ENCODE measurements around the gene TTBK1.

Gene TTBK1

DNA sequence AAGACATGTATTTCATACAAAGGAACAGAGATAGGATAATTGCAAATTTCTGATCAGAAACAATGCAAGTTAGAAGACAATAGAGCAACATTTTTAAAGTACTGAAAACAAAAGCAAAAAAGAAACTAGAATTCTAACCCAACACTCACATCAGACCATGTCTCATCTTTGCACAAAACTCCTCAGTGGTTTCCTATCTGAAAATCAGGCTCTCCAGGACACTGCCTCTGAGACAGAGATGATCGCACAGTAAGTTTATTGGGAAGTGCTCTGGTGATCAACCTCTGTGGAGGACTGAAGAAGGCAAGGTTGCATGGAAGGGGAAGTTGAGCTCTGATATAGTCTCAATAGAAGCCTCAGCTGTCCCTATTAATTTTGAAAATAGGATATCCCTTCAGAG, 2.3 kb upstream of the TTBK1 start:
- no peaks in the 10 kb centered on the region for H3K4me1 ChIP-seq (ENCODE audit: control insufficient read depth in 2 of 2, insufficient read depth in 2 of 2, low read length in 2 of 2)
- no peaks in the 10 kb centered on the region for H3K36me3 ChIP-seq (ENCODE audit: control insufficient read depth in 2 of 2, insufficient read depth in 2 of 2, low read length in 2 of 2)
- no peak overlapping the region for H3K4me3 ChIP-seq (ENCODE audit: low read length in 2 of 2)
- H3K27me3 ChIP-seq (ENCODE audit: control insufficient read depth in 2 of 2, insufficient read depth in 2 of 2, low read length in 2 of 2) = peaks cover 28 to 41% of the 10 kb centered on the region in 2 donors
- no peaks in the 10 kb centered on the region for H3K9me3 ChIP-seq (ENCODE audit: control insufficient read depth in 2 of 2, low read length in 2 of 2)
- no peak overlapping the region for H3K9ac ChIP-seq (ENCODE audit: low read depth in 1 of 2, low read length in 2 of 2)
- H3K27ac ChIP-seq (ENCODE audit: low read depth in 2 of 2, low read length in 2 of 2) = no peak overlapping the region

- H3K27me3 ChIP-seq (ENCODE audit: control insufficient read depth in 2 of 2, insufficient read depth in 2 of 2, low read length in 2 of 2) = peaks cover 28 to 42% of the 10 kb centered on the region in 2 donors
- H3K4me3 ChIP-seq (ENCODE audit: low read length in 2 of 2) = no peak overlapping the region
- H3K9ac ChIP-seq (ENCODE audit: low read depth in 1 of 2, low read length in 2 of 2) = no peak overlapping the region
- no peak overlapping the region for H3K27ac ChIP-seq (ENCODE audit: low read depth in 2 of 2, low read length in 2 of 2)
- no peaks in the 10 kb centered on the region for H3K9me3 ChIP-seq (ENCODE audit: control insufficient read depth in 2 of 2, low read length in 2 of 2)
- no peaks in the 10 kb centered on the region for H3K4me1 ChIP-seq (ENCODE audit: control insufficient read depth in 2 of 2, insufficient read depth in 2 of 2, low read length in 2 of 2)
- H3K36me3 ChIP-seq (ENCODE audit: control insufficient read depth in 2 of 2, insufficient read depth in 2 of 2, low read length in 2 of 2) = no peaks in the 10 kb centered on the region
These were observed 1.8 kb upstream of the TTBK1 start for GRCh38 chr6:43241446-43241845.

GRCh38 chr6:43243664-43244321, 512 bp downstream of the TTBK1 start:
- Histone ChIP-seq H3K9ac (ENCODE audit: low read depth in 1 of 2, low read length in 2 of 2) (no peak overlapping the region), H3K4me3 (ENCODE audit: low read length in 2 of 2) (no peak overlapping the region)

GRCh38 chr6:43246301-43247113, 3.2 kb downstream of the TTBK1 start:
- Histone ChIP-seq H3K9me3 (ENCODE audit: control insufficient read depth in 2 of 2, low read length in 2 of 2) (no peaks in the 10 kb centered on the region), H3K27me3 (ENCODE audit: control insufficient read depth in 2 of 2, insufficient read depth in 2 of 2, low read length in 2 of 2) (peaks cover 30 to 41% of the 10 kb centered on the region in 2 donors), H3K4me1 (ENCODE audit: control insufficient read depth in 2 of 2, insufficient read depth in 2 of 2, low read length in 2 of 2) (peaks cover 7 to 18% of the 10 kb centered on the region in 2 donors), H3K36me3 (ENCODE audit: control insufficient read depth in 2 of 2, insufficient read depth in 2 of 2, low read length in 2 of 2) (no peaks in the 10 kb centered on the region), H3K27ac (ENCODE audit: low read depth in 2 of 2, low read length in 2 of 2) (no peak overlapping the region), H3K4me3 (ENCODE audit: low read length in 2 of 2) (peak overlapping the region; percentile 78 to 83), H3K9ac (ENCODE audit: low read depth in 1 of 2, low read length in 2 of 2) (no peak overlapping the region)

More at GRCh38 chr6:43243664-43244321, 512 bp downstream of the TTBK1 start:
- Histone ChIP-seq H3K27ac (ENCODE audit: low read depth in 2 of 2, low read length in 2 of 2) (no peak overlapping the region), H3K4me1 (ENCODE audit: control insufficient read depth in 2 of 2, insufficient read depth in 2 of 2, low read length in 2 of 2) (peaks cover 7 to 14% of the 10 kb centered on the region in 2 donors), H3K36me3 (ENCODE audit: control insufficient read depth in 2 of 2, insufficient read depth in 2 of 2, low read length in 2 of 2) (no peaks in the 10 kb centered on the region), H3K27me3 (ENCODE audit: control insufficient read depth in 2 of 2, insufficient read depth in 2 of 2, low read length in 2 of 2) (peaks cover 30 to 43% of the 10 kb centered on the region in 2 donors), H3K9me3 (ENCODE audit: control insufficient read depth in 2 of 2, low read length in 2 of 2) (no peaks in the 10 kb centered on the region)

- H3K4me3 ChIP-seq (ENCODE audit: low read length in 2 of 2) = peak overlapping the region; percentile 78 to 83
- peaks cover 29 to 40% of the 10 kb centered on the region in 2 donors for H3K27me3 ChIP-seq (ENCODE audit: control insufficient read depth in 2 of 2, insufficient read depth in 2 of 2, low read length in 2 of 2)
These were observed 4.1 kb downstream of the TTBK1 start for GRCh38 chr6:43247114-43247999.

DNA sequence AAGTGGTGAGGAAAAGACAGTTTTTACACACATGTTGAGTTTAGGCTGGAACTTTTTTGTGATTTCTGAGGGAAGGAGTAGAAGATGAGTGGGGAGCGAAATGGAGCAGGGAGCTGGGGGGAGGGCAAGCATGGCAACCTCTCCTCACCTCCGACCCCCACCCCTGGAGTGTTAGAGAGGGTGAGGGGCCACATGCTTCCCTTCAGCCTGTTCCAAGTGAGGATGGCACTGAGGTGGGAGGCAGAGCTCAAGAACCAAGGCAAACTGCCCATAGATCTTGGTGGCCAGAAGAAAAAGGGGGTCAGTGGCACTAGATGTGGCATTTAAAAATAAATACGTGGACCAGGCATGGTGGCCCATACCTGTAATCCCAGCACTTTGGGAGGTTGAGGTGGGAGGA, 4.8 kb downstream of the TTBK1 start:
- Histone ChIP-seq H3K4me1 (ENCODE audit: control insufficient read depth in 2 of 2, insufficient read depth in 2 of 2, low read length in 2 of 2) (peaks cover 7 to 19% of the 10 kb centered on the region in 2 donors), H3K36me3 (ENCODE audit: control insufficient read depth in 2 of 2, insufficient read depth in 2 of 2, low read length in 2 of 2) (no peaks in the 10 kb centered on the region), H3K4me3 (ENCODE audit: low read length in 2 of 2) (no peak overlapping the region), H3K9me3 (ENCODE audit: control insufficient read depth in 2 of 2, low read length in 2 of 2) (no peaks in the 10 kb centered on the region), H3K27ac (ENCODE audit: low read depth in 2 of 2, low read length in 2 of 2) (no peak overlapping the region), H3K27me3 (ENCODE audit: control insufficient read depth in 2 of 2, insufficient read depth in 2 of 2, low read length in 2 of 2) (peaks cover 23 to 36% of the 10 kb centered on the region in 2 donors), H3K9ac (ENCODE audit: low read depth in 1 of 2, low read length in 2 of 2) (no peak overlapping the region)

More at GRCh38 chr6:43247114-43247999, 4.1 kb downstream of the TTBK1 start:
- Histone ChIP-seq H3K36me3 (ENCODE audit: control insufficient read depth in 2 of 2, insufficient read depth in 2 of 2, low read length in 2 of 2) (no peaks in the 10 kb centered on the region), H3K27ac (ENCODE audit: low read depth in 2 of 2, low read length in 2 of 2) (no peak overlapping the region), H3K9me3 (ENCODE audit: control insufficient read depth in 2 of 2, low read length in 2 of 2) (no peaks in the 10 kb centered on the region), H3K4me1 (ENCODE audit: control insufficient read depth in 2 of 2, insufficient read depth in 2 of 2, low read length in 2 of 2) (peaks cover 7 to 19% of the 10 kb centered on the region in 2 donors), H3K9ac (ENCODE audit: low read depth in 1 of 2, low read length in 2 of 2) (peak overlapping the region; percentile 38 to 51)

DNA sequence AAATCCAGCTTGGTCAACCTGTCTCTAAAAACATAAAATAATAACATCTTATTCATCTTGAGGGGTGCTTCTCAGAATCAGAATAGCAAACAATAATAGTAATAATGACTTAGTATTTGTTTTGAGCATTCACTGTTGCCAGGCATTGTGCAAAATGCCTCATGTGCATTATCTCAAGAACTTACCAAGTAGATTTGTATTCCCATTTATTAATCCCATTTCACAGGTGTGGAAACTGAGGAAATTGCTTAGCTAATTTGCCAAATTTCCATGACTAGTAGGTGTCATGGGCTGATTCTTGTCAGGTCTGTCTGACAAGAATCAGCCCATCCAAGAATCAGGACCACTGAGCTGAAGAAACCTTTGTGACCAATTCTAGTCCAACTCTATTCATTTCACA, 5.5 kb downstream of the TTBK1 start:
- Histone ChIP-seq H3K27me3 (ENCODE audit: control insufficient read depth in 2 of 2, insufficient read depth in 2 of 2, low read length in 2 of 2) (peaks cover 20 to 35% of the 10 kb centered on the region in 2 donors), H3K9ac (ENCODE audit: low read depth in 1 of 2, low read length in 2 of 2) (no peak overlapping the region), H3K4me1 (ENCODE audit: control insufficient read depth in 2 of 2, insufficient read depth in 2 of 2, low read length in 2 of 2) (peaks cover 7 to 19% of the 10 kb centered on the region in 2 donors), H3K36me3 (ENCODE audit: control insufficient read depth in 2 of 2, insufficient read depth in 2 of 2, low read length in 2 of 2) (no peaks in the 10 kb centered on the region), H3K27ac (ENCODE audit: low read depth in 2 of 2, low read length in 2 of 2) (no peak overlapping the region), H3K9me3 (ENCODE audit: control insufficient read depth in 2 of 2, low read length in 2 of 2) (no peaks in the 10 kb centered on the region), H3K4me3 (ENCODE audit: low read length in 2 of 2) (no peak overlapping the region)

DNA sequence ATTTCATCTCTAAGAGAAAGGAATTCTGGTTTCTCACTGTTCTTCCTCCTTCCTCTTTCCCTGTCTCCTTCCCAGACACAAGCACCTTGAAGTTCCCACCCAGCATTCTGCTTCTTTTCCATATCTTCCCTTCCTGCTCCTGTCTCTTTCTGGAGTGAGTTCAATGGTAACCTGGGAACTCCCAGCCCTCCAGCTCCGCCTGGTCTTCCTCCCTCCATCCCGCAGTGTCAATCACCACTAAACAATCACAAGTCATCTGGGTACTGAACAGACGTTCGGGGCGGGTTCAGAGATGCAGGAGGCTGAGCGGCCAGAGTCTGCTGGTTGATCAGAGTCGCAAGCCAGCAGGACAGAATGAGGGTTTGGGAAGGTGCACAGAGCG, 7.7 kb downstream of the TTBK1 start:
- Histone ChIP-seq H3K36me3 (ENCODE audit: control insufficient read depth in 2 of 2, insufficient read depth in 2 of 2, low read length in 2 of 2) (no peaks in the 10 kb centered on the region), H3K9ac (ENCODE audit: low read depth in 1 of 2, low read length in 2 of 2) (no peak overlapping the region), H3K27ac (ENCODE audit: low read depth in 2 of 2, low read length in 2 of 2) (no peak overlapping the region), H3K4me3 (ENCODE audit: low read length in 2 of 2) (no peak overlapping the region), H3K27me3 (ENCODE audit: control insufficient read depth in 2 of 2, insufficient read depth in 2 of 2, low read length in 2 of 2) (peaks cover 7 to 16% of the 10 kb centered on the region in 2 donors), H3K4me1 (ENCODE audit: control insufficient read depth in 2 of 2, insufficient read depth in 2 of 2, low read length in 2 of 2) (peaks cover 7 to 19% of the 10 kb centered on the region in 2 donors), H3K9me3 (ENCODE audit: control insufficient read depth in 2 of 2, low read length in 2 of 2) (no peaks in the 10 kb centered on the region)

GRCh38 chr6:43253401-43253800, 10.1 kb downstream of the TTBK1 start:
- Histone ChIP-seq H3K27ac (ENCODE audit: low read depth in 2 of 2, low read length in 2 of 2) (no peak overlapping the region), H3K36me3 (ENCODE audit: control insufficient read depth in 2 of 2, insufficient read depth in 2 of 2, low read length in 2 of 2) (no peaks in the 10 kb centered on the region), H3K9ac (ENCODE audit: low read depth in 1 of 2, low read length in 2 of 2) (no peak overlapping the region), H3K4me3 (ENCODE audit: low read length in 2 of 2) (no peak overlapping the region), H3K27me3 (ENCODE audit: control insufficient read depth in 2 of 2, insufficient read depth in 2 of 2, low read length in 2 of 2) (peaks cover 5 to 13% of the 10 kb centered on the region in 2 donors), H3K4me1 (ENCODE audit: control insufficient read depth in 2 of 2, insufficient read depth in 2 of 2, low read length in 2 of 2) (peaks cover 0 to 5% of the 10 kb centered on the region in 2 donors), H3K9me3 (ENCODE audit: control insufficient read depth in 2 of 2, low read length in 2 of 2) (no peaks in the 10 kb centered on the region)

Measured in mucosa of rectum (tissue), 2 donors.